Astrocyte of the cerebellum (primary cell): ENCODE data around the gene FOXF2.

ENCODE experiments used
- DNase-seq: peaks from one replicate; pipeline ENCODE4 v3.0.0-alpha.2; 2011; ENCODE audit warnings: low read depth
- H3K4me3 ChIP-seq: 2 replicates; pipeline ENCODE4 v1.5.1; 2011; ENCODE audit warnings: mild to moderate bottlenecking, low read depth, low read length, moderate library complexity
- CTCF ChIP-seq: IDR thresholded peaks from 2 replicates; pipeline ENCODE4 v1.5.1; 2012; ENCODE audit warnings: low read length, low read depth, moderate library complexity, mild to moderate bottlenecking; ENCODE audit errors: missing control alignments
- in situ Hi-C: cut with HindIII; loops from 2 replicates; pipeline ENCODE4 v1.10.0; 2017; ENCODE audit warnings: low sequenced_read_pairs

Gene FOXF2

DNA sequence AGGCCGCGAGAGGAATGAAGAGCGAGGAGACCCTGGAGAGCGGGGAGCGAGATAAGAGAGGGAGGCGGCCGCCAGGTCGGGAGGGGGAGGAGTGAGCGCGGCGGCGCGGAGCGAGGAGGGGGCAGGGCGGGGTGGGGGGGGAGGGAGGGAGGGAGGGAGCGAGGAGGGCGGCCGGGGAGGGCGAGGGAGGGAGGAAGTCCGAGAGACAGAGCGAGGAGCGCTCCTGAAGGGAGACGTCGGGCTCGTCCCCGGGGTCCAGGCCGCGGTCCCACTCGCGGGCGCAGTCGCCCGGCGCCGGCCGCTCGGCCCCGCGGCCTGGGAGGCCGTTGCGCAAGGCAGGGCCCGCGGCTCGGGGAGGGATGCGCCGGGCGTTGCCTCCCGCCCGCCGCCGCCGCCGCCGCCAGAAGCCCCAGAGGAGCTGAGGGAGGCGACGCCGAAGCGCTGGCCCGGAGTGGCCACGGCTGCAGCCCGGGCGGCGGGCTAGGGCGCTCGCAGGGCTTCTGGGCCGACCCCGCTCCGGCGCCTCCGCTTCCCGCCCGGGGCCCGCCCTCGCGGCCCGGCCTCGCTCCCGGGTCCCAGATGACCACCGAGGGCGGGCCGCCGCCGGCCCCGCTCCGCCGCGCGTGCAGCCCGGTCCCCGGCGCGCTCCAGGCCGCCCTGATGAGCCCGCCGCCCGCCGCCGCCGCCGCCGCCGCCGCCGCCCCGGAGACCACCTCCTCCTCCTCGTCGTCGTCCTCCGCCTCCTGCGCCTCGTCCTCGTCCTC is at the start of gene FOXF2:
Gene FOXF2 (plus strand): TSS at position 208 of the 764 bp plus-strand sequence. CDS start 372 bp downstream, at position 580.
- H3K4me3 ChIP-seq, result peak within 1 kb of the TSS; percentile 12
- DNase-seq, result no peak
- TF ChIP-seq CTCF, result no peak
- in situ Hi-C loops, result loop anchor here (25.0 kb wide), 1 partner anchor 802 kb away; no protein-coding TSS in a partner anchor

DNA sequence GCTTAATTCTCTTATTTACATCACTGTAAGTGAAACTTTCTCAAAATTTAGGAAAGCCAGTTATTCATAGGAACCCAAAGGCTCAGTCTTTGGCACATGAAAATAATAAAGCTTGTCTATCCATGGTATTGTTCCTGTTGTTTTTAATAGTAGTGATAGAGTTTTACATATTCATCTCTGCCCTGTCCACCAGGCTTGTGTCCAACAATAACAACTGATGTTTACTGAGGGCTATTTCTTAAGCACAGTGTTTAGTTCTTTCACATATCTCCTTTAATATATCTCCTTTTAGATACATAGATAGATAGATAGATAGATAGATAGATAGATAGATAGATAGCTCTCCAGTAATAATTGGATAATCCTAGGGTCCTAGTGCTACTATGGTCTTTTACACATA is 43.3 kb upstream of the FOXF2 start:
- H3K4me3 ChIP-seq, result no peak overlapping the region
- no peak for TF ChIP-seq CTCF
- no peak for DNase-seq
- in situ Hi-C loops, result no loop called here

GRCh38 chr6:1346558-1347091 is 42.8 kb upstream of the FOXF2 start:
- TF ChIP-seq CTCF, result no peak
- H3K4me3 ChIP-seq, result no peak overlapping the region
- DNase-seq, result peak; percentile 11
- in situ Hi-C loops, result no loop called here

- H3K4me3 ChIP-seq, result no peak overlapping the region
- DNase-seq, result no peak
- in situ Hi-C loops, result no loop called here
- no peak for TF ChIP-seq CTCF
These were observed 42.2 kb upstream of the FOXF2 start for GRCh38 chr6:1347161-1347560.

- DNase-seq, result peak; percentile 33
These were observed 40.7 kb upstream of the FOXF2 start for GRCh38 chr6:1348675-1349074.

GRCh38 chr6:1349655-1350054 is 39.7 kb upstream of the FOXF2 start:
- no peak for TF ChIP-seq CTCF
- no peak for DNase-seq
- no peak overlapping the region for H3K4me3 ChIP-seq
- in situ Hi-C loops, result no loop called here

More at GRCh38 chr6:1348675-1349074, 40.7 kb upstream of the FOXF2 start:
- in situ Hi-C loops, result no loop called here
- no peak overlapping the region for H3K4me3 ChIP-seq
- no peak for TF ChIP-seq CTCF
